Measurements from ENCODE around the gene PLAGL2.

PLAGL2 gene

DNA sequence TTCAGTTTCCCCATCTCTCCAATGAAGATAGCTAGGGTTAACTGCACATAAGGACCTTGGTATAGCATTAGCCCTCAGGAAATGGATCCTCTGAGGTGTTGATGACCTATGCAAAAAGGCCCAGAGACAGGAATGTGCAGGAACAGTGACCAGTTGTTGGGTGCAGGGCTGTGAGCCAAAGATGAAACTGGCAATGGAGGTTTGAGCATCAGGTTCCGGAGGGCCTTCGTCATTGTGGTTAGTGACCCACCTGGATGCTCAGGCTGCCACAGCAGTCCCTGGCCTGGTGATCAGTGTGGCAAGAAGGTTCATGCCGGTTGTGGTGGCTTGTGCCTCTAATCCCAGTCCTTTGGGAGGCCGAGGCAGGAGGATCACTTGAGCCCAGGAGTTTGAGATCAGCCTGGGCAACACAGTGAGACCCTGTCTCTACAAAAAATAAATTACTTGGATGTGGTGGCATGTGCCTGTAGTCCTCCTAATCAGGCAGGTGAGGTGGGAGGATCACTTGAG, 54.3 kb downstream of the PLAGL2 start:
- in situ Hi-C loops (cut with HindIII; ENCODE audit: low sequenced_read_pairs): no loop called here

DNA sequence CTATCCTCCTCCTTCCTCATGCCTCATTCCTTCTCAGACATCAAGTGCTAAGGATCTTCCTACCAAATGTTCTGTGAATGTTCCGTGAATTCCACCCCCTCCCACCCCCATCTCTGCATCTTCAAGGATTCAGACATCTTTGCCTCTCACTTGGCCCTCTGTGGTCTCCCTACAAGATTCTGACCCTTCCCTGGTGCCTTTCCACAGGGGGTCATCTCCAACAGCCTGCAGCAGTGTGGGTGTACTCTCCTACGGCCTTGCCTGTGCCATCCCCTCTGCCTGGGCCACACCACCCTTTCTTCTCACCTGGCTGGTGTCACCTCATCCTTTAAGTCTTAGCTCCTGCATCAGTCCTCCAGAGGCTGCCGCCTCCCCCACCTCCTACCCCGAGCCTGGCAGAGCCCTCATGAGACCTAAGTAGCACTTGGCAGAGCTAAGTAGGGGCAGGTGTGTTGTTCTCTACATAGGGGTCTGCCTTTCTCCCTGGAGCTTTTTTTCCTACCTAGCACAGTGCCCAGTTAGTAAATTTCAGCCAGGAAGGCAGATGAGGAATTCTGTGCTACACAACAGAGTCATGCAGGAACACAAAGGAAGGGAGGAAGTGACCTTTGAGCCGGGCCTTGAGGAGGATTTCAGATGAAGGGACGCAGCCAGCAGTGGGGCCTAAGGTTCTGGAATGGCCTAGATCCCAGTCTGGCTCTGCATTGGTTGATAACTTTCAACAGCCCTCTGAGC, 55.0 kb downstream of the PLAGL2 start:
- TF ChIP-seq, protein P1, sequence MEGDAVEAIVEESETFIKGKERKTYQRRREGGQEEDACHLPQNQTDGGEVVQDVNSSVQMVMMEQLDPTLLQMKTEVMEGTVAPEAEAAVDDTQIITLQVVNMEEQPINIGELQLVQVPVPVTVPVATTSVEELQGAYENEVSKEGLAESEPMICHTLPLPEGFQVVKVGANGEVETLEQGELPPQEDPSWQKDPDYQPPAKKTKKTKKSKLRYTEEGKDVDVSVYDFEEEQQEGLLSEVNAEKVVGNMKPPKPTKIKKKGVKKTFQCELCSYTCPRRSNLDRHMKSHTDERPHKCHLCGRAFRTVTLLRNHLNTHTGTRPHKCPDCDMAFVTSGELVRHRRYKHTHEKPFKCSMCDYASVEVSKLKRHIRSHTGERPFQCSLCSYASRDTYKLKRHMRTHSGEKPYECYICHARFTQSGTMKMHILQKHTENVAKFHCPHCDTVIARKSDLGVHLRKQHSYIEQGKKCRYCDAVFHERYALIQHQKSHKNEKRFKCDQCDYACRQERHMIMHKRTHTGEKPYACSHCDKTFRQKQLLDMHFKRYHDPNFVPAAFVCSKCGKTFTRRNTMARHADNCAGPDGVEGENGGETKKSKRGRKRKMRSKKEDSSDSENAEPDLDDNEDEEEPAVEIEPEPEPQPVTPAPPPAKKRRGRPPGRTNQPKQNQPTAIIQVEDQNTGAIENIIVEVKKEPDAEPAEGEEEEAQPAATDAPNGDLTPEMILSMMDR (IDR thresholded peaks at IDR 0.05; ENCODE audit: low read depth, low read length): no peak
- in situ Hi-C loops (cut with HindIII; ENCODE audit: low sequenced_read_pairs): no loop called here
- no peak overlapping the region for H3K4me3 ChIP-seq (ENCODE audit: low read depth, low read length)
- no peak for DNase-seq (ENCODE audit: low read depth, low spot score)

More for the DNA sequence above, 54.3 kb downstream of the PLAGL2 start:
- H3K4me3 ChIP-seq (ENCODE audit: low read depth, low read length): no peak overlapping the region
- no peak for DNase-seq (ENCODE audit: low read depth, low spot score)
- TF ChIP-seq, protein P1 (IDR thresholded peaks at IDR 0.05; ENCODE audit: low read depth, low read length): no peak

DNA sequence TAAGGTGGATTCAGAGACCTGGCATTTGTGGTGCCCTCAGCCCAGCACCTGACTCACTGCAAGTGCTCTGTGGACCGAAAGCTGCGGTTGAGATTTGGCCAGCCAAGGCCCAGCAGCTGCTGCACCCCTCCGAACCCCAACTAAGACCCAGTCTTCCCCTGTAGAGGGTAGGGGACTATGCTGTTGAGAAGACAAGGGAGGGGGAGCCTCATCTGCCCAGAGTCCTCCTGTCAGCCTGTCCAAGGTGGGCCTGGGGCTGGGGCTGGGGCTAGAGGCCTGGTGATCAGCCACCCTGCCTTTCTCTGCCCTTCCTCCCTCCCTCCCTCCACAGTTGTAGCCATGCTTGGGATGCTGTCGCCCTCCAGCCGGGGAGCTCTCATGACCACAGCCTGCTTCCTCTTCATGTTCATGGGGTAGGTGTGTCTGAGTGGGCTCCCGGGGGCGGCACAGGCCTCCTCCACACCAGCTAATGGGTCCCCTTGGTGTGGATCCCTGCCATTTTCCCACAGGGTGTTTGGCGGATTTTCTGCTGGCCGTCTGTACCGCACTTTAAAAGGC, 57.2 kb downstream of the PLAGL2 start:
- in situ Hi-C loops (cut with HindIII; ENCODE audit: low sequenced_read_pairs): no loop called here
- TF ChIP-seq, protein P1 (IDR thresholded peaks at IDR 0.05; ENCODE audit: low read depth, low read length): no peak

DNA sequence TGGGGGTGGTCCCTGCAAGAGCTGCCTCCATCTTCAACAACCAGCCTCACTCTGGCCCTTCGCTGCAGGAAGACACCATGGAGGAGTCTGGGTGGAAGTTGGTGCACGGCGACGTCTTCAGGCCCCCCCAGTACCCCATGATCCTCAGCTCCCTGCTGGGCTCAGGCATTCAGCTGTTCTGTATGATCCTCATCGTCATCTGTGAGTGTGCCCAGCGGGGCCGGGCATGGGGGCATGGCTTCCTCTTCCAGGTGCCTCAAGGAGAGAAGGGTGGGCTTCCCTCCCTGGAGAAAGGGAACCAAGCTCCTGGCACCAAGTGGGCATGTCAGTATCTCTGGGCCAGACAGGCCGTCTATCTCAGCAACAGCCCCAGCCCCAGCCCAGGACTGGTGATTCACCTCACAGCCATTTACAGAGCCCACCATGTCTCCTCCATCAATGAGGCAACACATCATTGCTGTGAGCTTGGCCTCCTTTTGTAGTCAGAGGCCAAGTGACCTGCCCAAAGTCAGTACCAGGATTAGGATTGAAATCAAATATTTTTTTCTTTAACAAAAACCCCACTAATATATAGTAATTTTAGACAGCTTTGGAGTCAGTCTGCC, 57.9 kb downstream of the PLAGL2 start:
- DNase-seq (ENCODE audit: low read depth, low spot score): no peak
- TF ChIP-seq, protein P1 (IDR thresholded peaks at IDR 0.05; ENCODE audit: low read depth, low read length): no peak
- in situ Hi-C loops (cut with HindIII; ENCODE audit: low sequenced_read_pairs): no loop called here
- no peak overlapping the region for H3K4me3 ChIP-seq (ENCODE audit: low read depth, low read length)

More for the DNA sequence above, 57.2 kb downstream of the PLAGL2 start:
- DNase-seq (ENCODE audit: low read depth, low spot score): no peak
- H3K4me3 ChIP-seq (ENCODE audit: low read depth, low read length): no peak overlapping the region

DNA sequence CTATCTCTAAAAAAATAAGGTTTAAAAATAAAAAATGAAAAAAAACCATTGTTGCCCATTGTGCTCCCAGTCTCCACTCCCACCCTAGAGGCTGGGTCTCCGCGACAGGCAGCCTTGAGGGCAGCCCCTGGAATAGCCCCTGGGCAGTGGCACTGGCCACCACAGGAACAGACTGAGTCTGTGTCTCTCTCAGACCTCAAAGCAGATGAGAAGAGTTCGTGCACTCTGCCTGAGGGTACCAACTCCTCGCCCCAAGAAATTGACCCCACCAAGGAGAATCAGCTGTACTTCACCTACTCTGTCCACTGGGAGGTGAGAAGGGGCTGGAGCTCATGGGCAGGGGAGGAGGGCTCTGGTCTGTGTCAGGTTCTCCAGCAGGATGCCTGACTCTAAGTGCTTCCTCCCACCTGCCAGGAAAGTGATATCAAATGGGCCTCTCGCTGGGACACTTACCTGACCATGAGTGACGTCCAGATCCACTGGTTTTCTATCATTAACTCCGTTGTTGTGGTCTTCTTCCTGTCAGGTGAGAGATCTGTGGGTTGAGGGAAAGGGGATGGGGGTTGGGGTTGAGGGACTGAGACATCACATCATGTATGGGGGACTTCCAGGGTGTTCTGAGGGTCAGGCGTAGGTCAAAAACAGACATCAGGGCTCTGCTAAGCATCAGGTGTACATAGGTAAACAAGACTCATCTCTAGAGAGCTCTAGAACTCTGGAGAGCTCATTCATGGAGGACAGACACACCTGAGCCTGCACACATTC, 62.5 kb downstream of the PLAGL2 start:
- H3K4me3 ChIP-seq (ENCODE audit: low read depth, low read length): no peak overlapping the region
- in situ Hi-C loops (cut with HindIII; ENCODE audit: low sequenced_read_pairs): no loop called here
- TF ChIP-seq, protein P1 (IDR thresholded peaks at IDR 0.05; ENCODE audit: low read depth, low read length): no peak
- DNase-seq (ENCODE audit: low read depth, low spot score): no peak

DNA sequence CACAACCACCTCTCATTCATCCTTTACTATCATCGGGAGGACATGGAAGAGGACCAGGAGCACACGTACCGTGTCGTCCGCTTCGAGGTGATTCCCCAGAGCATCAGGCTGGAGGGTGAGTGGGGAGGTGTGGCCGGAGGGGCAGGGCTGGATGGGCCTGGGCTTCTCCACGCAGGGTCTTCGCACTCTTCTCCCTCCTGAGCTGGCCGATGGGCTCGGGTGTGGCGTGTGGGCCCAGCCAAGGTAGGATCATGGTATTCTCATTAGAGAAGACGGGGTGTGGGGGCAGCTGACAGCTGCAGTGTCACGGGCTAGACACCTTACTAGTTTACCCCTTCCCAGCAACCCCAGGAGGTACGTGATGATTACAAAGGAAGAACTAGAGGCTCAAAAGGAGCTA, 64.6 kb downstream of the PLAGL2 start:
- H3K4me3 ChIP-seq (ENCODE audit: low read depth, low read length): no peak overlapping the region
- TF ChIP-seq, protein P1 (IDR thresholded peaks at IDR 0.05; ENCODE audit: low read depth, low read length): no peak
- in situ Hi-C loops (cut with HindIII; ENCODE audit: low sequenced_read_pairs): no loop called here
- DNase-seq (ENCODE audit: low read depth, low spot score): no peak
